Parathyroid adenoma (tissue), 2 donors: ENCODE data around the gene CTLA4.

Experiments
- H2AFZ ChIP-seq: fragments of 300-600 bp; sonication (generic); one replicate; pipeline ENCODE4 v1.7.0; 2017; ENCODE audit warnings: antibody characterized with exemption, mild to moderate bottlenecking
- H3K27ac ChIP-seq: fragments of 300-600 bp; sonication (generic); one replicate; pipeline ENCODE4 v1.7.0; 2017
- H3K27me3 ChIP-seq: fragments of 300-600 bp; sonication (generic); one replicate; pipeline ENCODE4 v1.7.0; 2017; ENCODE audit warnings: low read length; ENCODE audit not compliant: control insufficient read depth, insufficient read depth
- H3K36me3 ChIP-seq: fragments of 300-600 bp; sonication (generic); one replicate; pipeline ENCODE4 v1.7.0; 2017; ENCODE audit warnings: low read length; ENCODE audit not compliant: control insufficient read depth, insufficient read depth
- H3K4me1 ChIP-seq: fragments of 300-600 bp; sonication (generic); one replicate; pipeline ENCODE4 v1.7.0; 2017; ENCODE audit warnings: control low read depth
- H3K4me2 ChIP-seq: fragments of 300-600 bp; sonication (generic); one replicate; pipeline ENCODE4 v1.7.0; 2017; ENCODE audit warnings: low read length
- H3K4me3 ChIP-seq: fragments of 300-600 bp; sonication (generic); one replicate; pipeline ENCODE4 v1.7.0; 2017; ENCODE audit warnings: low read depth, low read length
- H3K79me2 ChIP-seq: fragments of 300-600 bp; sonication (generic); one replicate; pipeline ENCODE4 v1.7.0; 2017; ENCODE audit warnings: control low read depth
- H3K9ac ChIP-seq: fragments of 300-600 bp; sonication (generic); one replicate; pipeline ENCODE4 v1.7.0; 2017; ENCODE audit warnings: mild to moderate bottlenecking
- H3K9me3 ChIP-seq: fragments of 300-600 bp; sonication (generic); one replicate; pipeline ENCODE4 v1.7.0; 2017; ENCODE audit warnings: low read length; ENCODE audit not compliant: control insufficient read depth
- CTCF ChIP-seq: fragments of 300-600 bp; sonication (generic); IDR thresholded peaks from one replicate; pipeline ENCODE4 v1.7.0; 2017; ENCODE audit warnings: antibody characterized with exemption, mild to moderate bottlenecking
- donor health status: primary hyperparathyroidism.

The CTLA4 gene

GRCh38 chr2:203835420-203835819, 32.2 kb upstream of the CTLA4 start:
- Histone ChIP-seq H2AFZ (no peak overlapping the region), H3K9ac (no peak overlapping the region), H3K27me3 (no peaks in the 10 kb centered on the region), H3K4me1 (no peaks in the 10 kb centered on the region), H3K79me2 (no peaks in the 10 kb centered on the region), H3K4me3 (no peak overlapping the region), H3K36me3 (no peaks in the 10 kb centered on the region), H3K9me3 (no peaks in the 10 kb centered on the region), H3K4me2 (no peak overlapping the region), H3K27ac (no peak overlapping the region)
- TF ChIP-seq CTCF: no peak

GRCh38 chr2:203835892-203836800, 31.4 kb upstream of the CTLA4 start:
- Histone ChIP-seq H3K27ac (no peak overlapping the region), H3K79me2 (no peaks in the 10 kb centered on the region)

GRCh38 chr2:203840655-203841205, 26.8 kb upstream of the CTLA4 start:
- H3K9me3 ChIP-seq: no peaks in the 10 kb centered on the region
- H3K4me3 ChIP-seq: no peak overlapping the region
- no peaks in the 10 kb centered on the region for H3K36me3 ChIP-seq

More at GRCh38 chr2:203835892-203836800, 31.4 kb upstream of the CTLA4 start:
- H2AFZ ChIP-seq: no peak overlapping the region
- no peaks in the 10 kb centered on the region for H3K27me3 ChIP-seq
- no peaks in the 10 kb centered on the region for H3K9me3 ChIP-seq
- H3K4me2 ChIP-seq: no peak overlapping the region
- no peak overlapping the region for H3K9ac ChIP-seq
- TF ChIP-seq CTCF: no peak
- no peaks in the 10 kb centered on the region for H3K4me1 ChIP-seq
- H3K4me3 ChIP-seq: no peak overlapping the region
- no peaks in the 10 kb centered on the region for H3K36me3 ChIP-seq

GRCh38 chr2:203841654-203842053, 25.9 kb upstream of the CTLA4 start:
- no peaks in the 10 kb centered on the region for H3K27me3 ChIP-seq
- no peak overlapping the region for H2AFZ ChIP-seq
- H3K9me3 ChIP-seq: no peaks in the 10 kb centered on the region
- no peaks in the 10 kb centered on the region for H3K4me1 ChIP-seq
- H3K27ac ChIP-seq: no peak overlapping the region
- no peak overlapping the region for H3K4me2 ChIP-seq
- no peak for TF ChIP-seq CTCF
- H3K36me3 ChIP-seq: no peaks in the 10 kb centered on the region
- H3K79me2 ChIP-seq: no peaks in the 10 kb centered on the region
- H3K4me3 ChIP-seq: no peak overlapping the region
- no peak overlapping the region for H3K9ac ChIP-seq

More at GRCh38 chr2:203840655-203841205, 26.8 kb upstream of the CTLA4 start:
- H3K79me2 ChIP-seq: no peaks in the 10 kb centered on the region
- no peak overlapping the region for H3K9ac ChIP-seq
- no peak overlapping the region for H3K4me2 ChIP-seq
- H3K27ac ChIP-seq: no peak overlapping the region
- H2AFZ ChIP-seq: no peak overlapping the region
- no peaks in the 10 kb centered on the region for H3K4me1 ChIP-seq
- no peak for TF ChIP-seq CTCF
- no peaks in the 10 kb centered on the region for H3K27me3 ChIP-seq
